Measurements from ENCODE around the gene CYP2B6.
"Not testable (repeated sequence)": the region's sequence is repeated elsewhere in the genome, so short reads cannot be mapped to it uniquely, and the experiment has no call there.

- TF ChIP-seq SP2 (CRISPR knock-in tag; IDR thresholded peaks at IDR 0.05); CEBPB (IDR thresholded peaks at IDR 0.05; ENCODE audit: borderline replicate concordance, low read depth, low read length); ZSCAN31 (CRISPR knock-in tag; IDR thresholded peaks at IDR 0.05; ENCODE audit: low read depth): not testable (repeated sequence)
Observed at GRCh38 chr19:40965351-40965750, 25.7 kb upstream of the CYP2B6 start.

Data from HepG2 (cell line).